ENCODE data around the gene MEF2B.

GRCh38 chr19:19212916-19213315 is 42.9 kb upstream of the MEF2B start:
- TF ChIP-seq CTCF (conservative IDR thresholded peaks at IDR 0.05): no peak
- no peak for TF ChIP-seq ZFX (IDR thresholded peaks at IDR 0.05)
